NCI-H2227 (cell line): ENCODE data around the gene FKBP10.
"Not testable (repeated sequence)": the region's sequence is repeated elsewhere in the genome, so short reads cannot be mapped to it uniquely, and the experiment has no call there.

Experiments used
- DNase-seq: peaks from one replicate; lab custom pipeline; 2025; ENCODE audit not compliant: unreplicated experiment; lab: John Stamatoyannopoulos, UW

Gene FKBP10

GRCh38 chr17:41810659-41811548, 1.9 kb upstream of the FKBP10 start:
- DNase-seq: peak; percentile 66

- peak; percentile 82 for DNase-seq
Measured at GRCh38 chr17:41811549-41812380, 1.0 kb upstream of the FKBP10 start, which contains the start of gene P3H4. Gene P3H4 (minus strand): TSS chr17:41811949. CDS start chr17:41811915, 34 bp downstream.

GRCh38 chr17:41813152-41813680, 412 bp downstream of the FKBP10 start:
- DNase-seq: no peak

- no peak for DNase-seq
Measured at GRCh38 chr17:41813699-41814124, 908 bp downstream of the FKBP10 start.

GRCh38 chr17:41814195-41814594, 1.4 kb downstream of the FKBP10 start:
- DNase-seq: no peak

GRCh38 chr17:41816637-41817320, 4.0 kb downstream of the FKBP10 start:
- no peak for DNase-seq

GRCh38 chr17:41818024-41818423, 5.2 kb downstream of the FKBP10 start:
- DNase-seq: no peak

- no peak for DNase-seq
Measured at GRCh38 chr17:41821776-41822175, 9.0 kb downstream of the FKBP10 start.

GRCh38 chr17:41822216-41823140, 9.7 kb downstream of the FKBP10 start:
- no peak for DNase-seq

GRCh38 chr17:41823141-41823524, 10.3 kb downstream of the FKBP10 start:
- no peak for DNase-seq

GRCh38 chr17:41823580-41823979, 10.8 kb downstream of the FKBP10 start:
- DNase-seq: no peak

- no peak for DNase-seq
Measured at GRCh38 chr17:41824086-41824485, 11.3 kb downstream of the FKBP10 start.

GRCh38 chr17:41825175-41825845, 12.5 kb downstream of the FKBP10 start:
- no peak for DNase-seq

- DNase-seq: not testable (repeated sequence)
Measured at GRCh38 chr17:41829961-41830360, 17.2 kb downstream of the FKBP10 start.

GRCh38 chr17:41835214-41835799, 22.5 kb downstream of the FKBP10 start:
- DNase-seq: no peak

- DNase-seq: peak; percentile 75
Measured at GRCh38 chr17:41835800-41836549, 23.2 kb downstream of the FKBP10 start, which contains the start of gene NT5C3B. Gene NT5C3B (minus strand): TSS chr17:41836232. CDS start chr17:41836193, 39 bp downstream.

GRCh38 chr17:41836550-41837196, 23.9 kb downstream of the FKBP10 start:
- no peak for DNase-seq
